ENCODE results near the gene TRMT10B.
"Not testable (repeated sequence)": the region's sequence is repeated elsewhere in the genome, so short reads cannot be mapped to it uniquely, and the experiment has no call there.

Gene TRMT10B

GRCh38 chr9:37801959-37802711 is 48.5 kb downstream of the TRMT10B start:
- DNase-seq, result no peak

- DNase-seq, result no peak
These were observed 52.7 kb downstream of the TRMT10B start for GRCh38 chr9:37806271-37806670.

GRCh38 chr9:37809676-37810075 is 56.1 kb downstream of the TRMT10B start:
- DNase-seq, result not testable (repeated sequence)

GRCh38 chr9:37811906-37812476 is 58.4 kb downstream of the TRMT10B start:
- no peak for DNase-seq

- DNase-seq, result no peak
These were observed 59.3 kb downstream of the TRMT10B start for GRCh38 chr9:37812773-37813379.

GRCh38 chr9:37818849-37819248 is 65.2 kb downstream of the TRMT10B start:
- DNase-seq, result no peak

GRCh38 chr9:37820142-37820541 is 66.5 kb downstream of the TRMT10B start:
- DNase-seq, result no peak

- not testable (repeated sequence) for DNase-seq
These were observed 71.6 kb downstream of the TRMT10B start for GRCh38 chr9:37825174-37825573.

- DNase-seq, result no peak
These were observed 74.0 kb downstream of the TRMT10B start for GRCh38 chr9:37827483-37828165.

Measured in SIG-M5 (cell line).